Fibroblast of skin of back (primary cell): Measurements from ENCODE around the gene FGGY.
"Not testable (repeated sequence)": the region's sequence is repeated elsewhere in the genome, so short reads cannot be mapped to it uniquely, and the experiment has no call there.

Source experiments
- DNase-seq: peaks from one replicate; pipeline ENCODE4 v3.0.0-alpha.2; 2013

The FGGY gene

DNA sequence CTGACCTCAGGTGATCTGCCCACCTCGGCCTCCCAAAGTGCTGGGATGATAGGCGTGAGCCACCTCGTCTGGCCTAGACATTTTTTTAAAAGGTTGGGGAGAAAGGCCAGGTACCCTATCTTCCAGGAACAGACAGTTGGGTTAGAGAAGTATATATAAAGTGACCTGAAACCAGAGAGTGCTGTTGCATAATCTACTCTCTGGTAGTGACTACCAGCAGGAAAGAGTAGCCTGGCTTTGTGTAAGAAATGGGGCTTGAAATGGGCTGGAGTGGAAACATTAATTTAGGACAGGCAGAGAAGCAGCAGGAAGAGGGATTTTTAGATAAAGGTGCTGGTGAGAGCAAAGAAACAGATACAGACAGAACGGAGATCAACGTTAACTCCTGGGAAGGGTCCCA lies 392.1 kb downstream of the FGGY start:
- DNase-seq = no peak

DNA sequence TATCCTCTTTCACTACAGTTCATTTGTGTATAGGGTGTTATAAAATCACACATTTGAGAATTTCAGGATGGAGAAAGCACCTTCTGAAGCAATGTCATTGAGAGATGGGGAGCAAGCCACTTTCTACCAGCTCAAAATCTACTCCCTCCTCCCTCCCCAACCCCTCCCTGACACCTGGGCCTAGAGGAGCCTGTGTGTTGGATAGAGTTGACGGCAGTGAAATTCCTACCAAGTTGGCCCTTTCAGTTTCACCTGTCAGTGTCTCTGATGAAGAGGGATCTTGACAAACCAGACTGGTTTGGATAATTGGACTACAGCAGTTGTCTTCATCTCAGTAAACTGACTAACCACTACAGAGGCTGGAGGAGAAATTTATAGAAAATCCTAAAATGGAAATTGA lies 392.8 kb downstream of the FGGY start:
- no peak for DNase-seq

- no peak for DNase-seq
Observed at GRCh38 chr1:59690171-59690930, 393.5 kb downstream of the FGGY start.

DNA sequence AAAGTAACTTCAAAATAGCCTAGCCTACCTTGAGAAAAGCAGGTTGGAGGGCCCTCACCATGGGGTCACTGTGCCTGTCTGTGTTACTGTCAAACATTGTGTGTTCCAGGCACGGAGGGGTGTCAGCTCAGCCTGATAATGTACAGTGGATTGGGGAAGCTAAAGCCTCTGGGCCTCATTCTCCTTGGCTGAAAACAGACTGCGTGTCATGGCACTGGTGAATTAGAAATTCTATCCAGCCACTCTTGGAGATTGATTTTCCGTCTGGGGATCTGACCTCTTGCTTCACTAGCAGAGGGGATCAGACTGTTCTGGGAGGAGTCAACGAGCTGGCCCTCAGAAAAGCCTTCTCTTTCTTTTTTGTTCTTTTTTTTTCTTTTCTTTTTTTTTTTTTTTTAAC lies 394.4 kb downstream of the FGGY start:
- no peak for DNase-seq

GRCh38 chr1:59692591-59692990 lies 395.7 kb downstream of the FGGY start:
- DNase-seq = peak; percentile 96

- no peak for DNase-seq
Observed at GRCh38 chr1:59693406-59693805, 396.5 kb downstream of the FGGY start.

DNA sequence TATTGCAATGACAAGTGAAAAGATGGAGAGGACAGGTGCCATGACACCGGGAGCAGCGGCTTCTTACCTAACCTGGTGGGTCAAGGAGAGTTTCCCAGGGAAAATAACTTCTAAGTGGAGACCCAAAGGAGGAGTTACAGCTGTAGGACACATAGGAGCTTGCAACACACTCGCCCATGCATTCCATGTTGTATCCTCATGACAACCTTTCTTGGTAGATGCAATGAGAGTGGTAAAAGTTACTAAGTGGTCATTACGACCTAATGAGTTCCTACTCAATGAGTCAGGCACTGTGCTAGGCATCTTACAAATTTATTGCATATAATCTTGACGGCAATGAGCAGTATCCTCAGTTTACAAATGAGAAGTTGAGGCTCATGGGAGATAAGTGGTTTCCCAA lies 398.4 kb downstream of the FGGY start:
- peak; percentile 27 for DNase-seq

- DNase-seq = no peak
Observed at GRCh38 chr1:59696421-59697115, 399.7 kb downstream of the FGGY start.

GRCh38 chr1:59697150-59697800 lies 400.4 kb downstream of the FGGY start:
- DNase-seq = peak; percentile 37

- no peak for DNase-seq
Observed at GRCh38 chr1:59698386-59698785, 401.5 kb downstream of the FGGY start.

DNA sequence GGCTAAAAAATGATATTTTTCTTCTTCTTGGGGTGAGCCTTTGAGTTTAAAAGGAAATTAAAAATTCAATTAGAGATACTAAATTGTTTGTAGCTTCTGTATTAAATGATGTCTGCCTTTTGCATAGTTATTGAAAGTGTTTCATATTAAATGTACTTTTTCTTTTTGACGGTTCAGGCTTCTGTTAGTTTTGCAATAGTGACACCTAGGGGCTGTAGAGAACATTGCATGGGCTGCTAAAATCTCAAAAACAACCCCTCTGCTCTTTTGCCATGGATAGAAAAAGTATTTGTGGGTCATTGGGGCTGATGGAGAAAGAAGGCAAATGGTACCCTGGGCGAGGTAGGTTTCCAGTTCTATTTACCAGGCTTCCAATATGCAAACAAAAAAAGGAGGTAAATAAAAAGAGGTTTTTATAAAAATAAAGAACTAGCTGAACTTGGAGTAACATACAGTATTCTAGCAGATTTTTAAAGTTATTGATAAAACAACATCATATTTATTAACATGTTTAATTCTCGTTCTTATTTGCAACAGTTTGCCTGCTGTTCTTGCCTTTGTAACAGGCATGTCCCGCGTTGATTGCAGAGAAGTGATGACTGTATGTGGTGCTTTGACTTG lies 402.4 kb downstream of the FGGY start:
- DNase-seq = peak; percentile 51

DNA sequence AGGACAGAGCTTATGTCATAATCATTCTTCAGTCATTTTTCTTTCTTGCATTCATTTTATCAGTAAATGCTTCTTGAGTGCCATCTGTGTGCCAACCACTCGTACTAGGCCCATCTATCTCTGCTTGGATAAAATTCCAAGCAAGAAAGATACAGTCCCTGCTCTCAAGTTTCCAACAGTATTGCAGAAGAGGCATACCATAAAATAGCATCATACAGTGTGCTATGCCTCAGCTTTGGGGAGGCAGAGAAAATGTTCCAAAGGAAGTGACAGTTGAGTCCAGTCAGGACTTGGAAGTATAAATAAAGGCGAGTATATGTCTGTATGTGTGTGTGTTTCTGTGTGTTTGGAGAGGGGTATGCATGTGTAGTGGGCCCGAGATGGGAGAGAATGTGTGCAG lies 404.5 kb downstream of the FGGY start:
- DNase-seq = peak; percentile 61

DNA sequence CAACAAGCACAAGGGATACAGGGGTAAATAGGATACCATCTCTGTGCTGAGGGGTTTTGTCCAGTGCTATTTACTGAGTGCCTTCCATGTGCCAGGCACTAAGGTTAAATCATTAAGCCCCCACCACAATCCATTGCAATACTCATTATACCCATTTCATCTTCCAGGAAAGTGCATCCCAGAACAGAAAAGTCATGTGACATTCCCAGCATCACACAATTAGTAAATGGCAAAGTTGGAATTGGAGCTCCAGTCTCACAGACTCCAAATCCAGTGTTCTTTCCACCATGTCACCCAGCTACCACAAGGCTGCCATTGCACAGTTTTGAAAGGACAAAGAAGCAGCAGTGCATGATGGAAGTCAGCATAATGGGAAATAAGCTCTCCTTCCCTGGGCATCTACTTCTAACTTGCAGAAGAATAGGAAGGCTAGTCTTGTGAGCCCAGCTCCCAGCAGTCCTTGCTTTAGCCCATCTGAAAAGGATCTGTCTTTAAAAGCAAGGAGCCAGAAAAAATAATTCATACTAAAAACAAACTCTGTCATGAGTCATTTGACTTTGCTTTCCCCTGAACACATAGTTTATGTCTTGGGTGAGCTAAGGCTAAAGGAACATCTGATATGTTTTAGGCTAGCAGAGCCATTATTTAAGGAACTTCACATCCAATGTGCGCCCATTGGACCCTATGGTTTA lies 406.5 kb downstream of the FGGY start:
- peak; percentile 85 for DNase-seq

DNA sequence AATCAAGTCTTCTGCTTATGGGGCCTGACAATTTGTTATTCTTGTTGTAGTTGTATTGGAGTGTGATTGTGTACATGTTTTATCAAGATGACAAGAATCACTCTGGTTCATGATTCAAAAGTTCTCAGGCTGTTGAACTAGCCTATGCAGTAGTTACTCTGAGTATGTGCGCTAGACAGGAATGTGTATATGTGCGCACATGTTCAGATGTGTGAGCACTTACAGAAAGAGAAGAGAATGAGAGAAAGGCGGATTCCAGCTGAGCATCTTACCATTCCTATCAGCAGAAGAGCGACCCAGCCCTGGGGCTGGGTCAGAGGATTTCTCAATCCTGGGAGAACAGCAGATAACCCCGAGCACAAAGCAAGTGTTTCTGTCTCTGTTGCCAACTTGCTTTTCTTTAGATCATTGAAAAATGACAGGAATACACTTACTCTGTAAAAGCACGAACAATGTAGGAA lies 407.1 kb downstream of the FGGY start:
- DNase-seq = no peak

- no peak for DNase-seq
Observed at GRCh38 chr1:59704716-59705115, 407.8 kb downstream of the FGGY start.

- no peak for DNase-seq
Observed at GRCh38 chr1:59705466-59706302, 408.8 kb downstream of the FGGY start.

- DNase-seq = no peak
Observed at GRCh38 chr1:59706303-59706599, 409.4 kb downstream of the FGGY start.

DNA sequence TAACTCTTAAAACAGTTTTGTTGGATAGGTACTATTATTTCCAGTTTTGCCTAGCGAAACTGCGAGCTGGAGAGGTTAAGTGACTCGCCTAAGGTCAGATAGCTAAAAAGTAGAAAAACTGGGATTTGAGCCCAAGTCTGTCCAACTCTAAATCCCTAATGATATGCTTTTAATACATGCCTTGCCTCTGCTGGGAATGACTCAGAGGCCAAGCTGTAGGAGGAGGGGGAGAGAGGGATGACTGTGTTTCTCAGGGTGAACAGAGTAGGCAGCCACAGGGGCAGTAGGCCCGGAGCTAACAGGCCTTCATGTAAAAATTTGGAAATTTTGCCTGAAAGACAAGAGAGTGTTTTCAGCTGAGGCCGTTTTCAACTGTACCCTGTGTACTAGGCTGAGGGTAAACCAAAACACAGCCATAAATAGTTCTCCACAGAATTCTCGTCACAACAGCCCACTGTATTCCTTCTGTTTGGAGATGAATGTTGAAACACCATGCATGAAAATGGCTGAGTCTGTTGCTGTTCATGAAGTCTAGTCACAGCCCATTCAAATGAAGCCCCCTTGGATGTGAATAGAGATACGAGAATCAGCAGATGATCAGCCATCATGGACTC lies 410.4 kb downstream of the FGGY start:
- peak; percentile 96 for DNase-seq

- DNase-seq = no peak
Observed at GRCh38 chr1:59709333-59709732, 412.4 kb downstream of the FGGY start.

DNA sequence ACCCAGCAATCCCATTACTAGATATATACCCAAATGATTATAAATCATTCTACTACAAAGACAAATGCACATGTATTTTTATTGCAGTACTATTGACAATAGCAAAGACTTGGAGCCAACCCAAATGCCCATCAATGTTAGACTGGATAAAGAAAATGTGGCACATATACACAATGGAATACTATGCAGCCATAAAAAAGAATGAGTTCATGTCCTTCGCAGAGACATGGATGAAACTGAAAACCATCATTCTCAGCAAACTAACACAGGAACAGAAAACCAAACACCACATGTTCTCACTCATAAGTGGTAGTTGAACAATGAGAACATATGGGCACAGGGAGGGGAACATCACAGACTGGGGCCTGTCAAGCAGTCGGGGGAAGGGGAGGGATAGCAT lies 414.0 kb downstream of the FGGY start:
- not testable (repeated sequence) for DNase-seq

GRCh38 chr1:59714219-59714618 lies 417.3 kb downstream of the FGGY start:
- DNase-seq = no peak
